ENCODE measurements around the gene GNG2.

The GNG2 gene

GRCh38 chr14:51817326-51817725, 43.1 kb upstream of the GNG2 start:
- H2AFZ ChIP-seq (ENCODE audit: low read depth, low read length): no peak overlapping the region
- H3K9ac ChIP-seq (ENCODE audit: low read depth, low read length): no peak overlapping the region
- ATAC-seq (ENCODE audit: insufficient read depth, low read depth) (no peak), DNase-seq (no peak)
- no peaks in the 10 kb centered on the region for H3K4me1 ChIP-seq (ENCODE audit: insufficient read depth, low read length)
- no peaks in the 10 kb centered on the region for H3K36me3 ChIP-seq (ENCODE audit: insufficient read depth, low read length)
- H3K27me3 ChIP-seq (ENCODE audit: insufficient read depth, low read length, poor library complexity): no peaks in the 10 kb centered on the region
- no peak overlapping the region for H3K4me2 ChIP-seq (ENCODE audit: insufficient read depth, low read length)
- TF ChIP-seq CTCF (IDR thresholded peaks at IDR 0.05; ENCODE audit: borderline replicate concordance, extremely low read depth, low read length, poor library complexity, severe bottlenecking): no peak
- no peak for TF ChIP-seq EZH2 (IDR thresholded peaks at IDR 0.05; ENCODE audit: borderline replicate concordance, low read depth, low read length, severe bottlenecking)
- no peaks in the 10 kb centered on the region for H3K79me2 ChIP-seq (ENCODE audit: insufficient read depth, low read length)
- no peak overlapping the region for H3K27ac ChIP-seq (ENCODE audit: low read length)
- H3K9me3 ChIP-seq (ENCODE audit: insufficient read depth, low read length, severe bottlenecking): no peaks in the 10 kb centered on the region
- H4K20me1 ChIP-seq (ENCODE audit: insufficient read depth, low read length): no peaks in the 10 kb centered on the region
- no peak overlapping the region for H3K4me3 ChIP-seq (ENCODE audit: low read depth in 1 of 2, low read length in 2 of 2)

- DNase-seq: no peak
- Histone ChIP-seq H3K9ac (ENCODE audit: low read depth, low read length) (no peak overlapping the region), H3K9me3 (ENCODE audit: insufficient read depth, low read length, severe bottlenecking) (no peaks in the 10 kb centered on the region), H4K20me1 (ENCODE audit: insufficient read depth, low read length) (no peaks in the 10 kb centered on the region), H3K27ac (ENCODE audit: low read length) (no peak overlapping the region), H3K27me3 (ENCODE audit: insufficient read depth, low read length, poor library complexity) (no peaks in the 10 kb centered on the region), H3K4me1 (ENCODE audit: insufficient read depth, low read length) (no peaks in the 10 kb centered on the region), H3K4me2 (ENCODE audit: insufficient read depth, low read length) (no peak overlapping the region), H3K4me3 (ENCODE audit: low read depth in 1 of 2, low read length in 2 of 2) (no peak overlapping the region), H3K36me3 (ENCODE audit: insufficient read depth, low read length) (no peaks in the 10 kb centered on the region), H3K79me2 (ENCODE audit: insufficient read depth, low read length) (no peaks in the 10 kb centered on the region), H2AFZ (ENCODE audit: low read depth, low read length) (no peak overlapping the region)
- TF ChIP-seq CTCF (IDR thresholded peaks at IDR 0.05; ENCODE audit: borderline replicate concordance, extremely low read depth, low read length, poor library complexity, severe bottlenecking) (no peak), EZH2 (IDR thresholded peaks at IDR 0.05; ENCODE audit: borderline replicate concordance, low read depth, low read length, severe bottlenecking) (no peak)
- no peak for ATAC-seq (ENCODE audit: insufficient read depth, low read depth)
Observed at GRCh38 chr14:51818748-51819380, 41.5 kb upstream of the GNG2 start.

- Histone ChIP-seq H4K20me1 (ENCODE audit: insufficient read depth, low read length) (no peaks in the 10 kb centered on the region), H3K27me3 (ENCODE audit: insufficient read depth, low read length, poor library complexity) (no peaks in the 10 kb centered on the region), H3K4me3 (ENCODE audit: low read depth in 1 of 2, low read length in 2 of 2) (no peak overlapping the region), H3K4me1 (ENCODE audit: insufficient read depth, low read length) (peaks cover 10% of the 10 kb centered on the region), H3K9me3 (ENCODE audit: insufficient read depth, low read length, severe bottlenecking) (no peaks in the 10 kb centered on the region), H3K4me2 (ENCODE audit: insufficient read depth, low read length) (no peak overlapping the region), H2AFZ (ENCODE audit: low read depth, low read length) (no peak overlapping the region), H3K27ac (ENCODE audit: low read length) (no peak overlapping the region), H3K9ac (ENCODE audit: low read depth, low read length) (no peak overlapping the region), H3K79me2 (ENCODE audit: insufficient read depth, low read length) (no peaks in the 10 kb centered on the region), H3K36me3 (ENCODE audit: insufficient read depth, low read length) (no peaks in the 10 kb centered on the region)
- ATAC-seq (ENCODE audit: insufficient read depth, low read depth): no peak
- TF ChIP-seq EZH2 (IDR thresholded peaks at IDR 0.05; ENCODE audit: borderline replicate concordance, low read depth, low read length, severe bottlenecking) (no peak), CTCF (IDR thresholded peaks at IDR 0.05; ENCODE audit: borderline replicate concordance, extremely low read depth, low read length, poor library complexity, severe bottlenecking) (no peak)
- no peak for DNase-seq
Observed at GRCh38 chr14:51821822-51822221, 38.6 kb upstream of the GNG2 start.
